ENCODE data around the gene ACOD1.
"Not testable (repeated sequence)": the region's sequence is repeated elsewhere in the genome, so short reads cannot be mapped to it uniquely, and the experiment has no call there.

Gene ACOD1

GRCh38 chr13:76950101-76950500 lies 1.8 kb downstream of the ACOD1 start:
- Histone ChIP-seq H3K27ac (ENCODE audit: low read depth, low read length) (no peak overlapping the region), H3K4me3 (ENCODE audit: low read depth, low read length) (no peak overlapping the region), H3K9ac (ENCODE audit: low read depth, low read length) (no peak overlapping the region), H3K36me3 (ENCODE audit: control insufficient read depth, insufficient read depth, low read length) (no peaks in the 10 kb centered on the region), H3K27me3 (ENCODE audit: control insufficient read depth, insufficient read depth, low read length) (no peaks in the 10 kb centered on the region), H3K9me3 (ENCODE audit: control insufficient read depth, insufficient read depth, low read length) (no peaks in the 10 kb centered on the region), H3K4me1 (ENCODE audit: control insufficient read depth, insufficient read depth, low read length) (no peaks in the 10 kb centered on the region)

DNA sequence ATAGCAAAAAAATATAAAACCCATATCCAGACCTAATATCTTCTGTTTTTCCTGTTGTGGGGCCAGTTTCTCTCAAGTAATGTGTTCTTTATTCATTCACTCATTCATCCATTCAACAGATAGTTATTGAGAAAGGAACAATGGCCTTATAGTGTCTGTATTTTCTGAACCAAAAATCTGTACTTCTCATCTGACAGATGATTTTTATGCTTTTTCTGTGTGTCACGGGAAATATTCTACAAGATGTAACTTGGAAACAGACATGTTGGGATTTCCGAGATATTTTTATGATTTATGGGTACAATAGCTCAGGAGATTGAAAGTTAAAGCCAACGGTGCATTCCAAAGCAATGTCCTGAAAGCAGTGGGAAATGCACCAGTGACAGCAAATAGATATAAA lies 5.7 kb downstream of the ACOD1 start:
- no peak overlapping the region for H3K4me3 ChIP-seq (ENCODE audit: low read depth, low read length)
- H3K36me3 ChIP-seq (ENCODE audit: control insufficient read depth, insufficient read depth, low read length), result no peaks in the 10 kb centered on the region
- H3K27me3 ChIP-seq (ENCODE audit: control insufficient read depth, insufficient read depth, low read length), result no peaks in the 10 kb centered on the region
- no peak overlapping the region for H3K9ac ChIP-seq (ENCODE audit: low read depth, low read length)
- H3K9me3 ChIP-seq (ENCODE audit: control insufficient read depth, insufficient read depth, low read length), result peaks cover 8% of the 10 kb centered on the region
- H3K27ac ChIP-seq (ENCODE audit: low read depth, low read length), result no peak overlapping the region
- no peaks in the 10 kb centered on the region for H3K4me1 ChIP-seq (ENCODE audit: control insufficient read depth, insufficient read depth, low read length)

DNA sequence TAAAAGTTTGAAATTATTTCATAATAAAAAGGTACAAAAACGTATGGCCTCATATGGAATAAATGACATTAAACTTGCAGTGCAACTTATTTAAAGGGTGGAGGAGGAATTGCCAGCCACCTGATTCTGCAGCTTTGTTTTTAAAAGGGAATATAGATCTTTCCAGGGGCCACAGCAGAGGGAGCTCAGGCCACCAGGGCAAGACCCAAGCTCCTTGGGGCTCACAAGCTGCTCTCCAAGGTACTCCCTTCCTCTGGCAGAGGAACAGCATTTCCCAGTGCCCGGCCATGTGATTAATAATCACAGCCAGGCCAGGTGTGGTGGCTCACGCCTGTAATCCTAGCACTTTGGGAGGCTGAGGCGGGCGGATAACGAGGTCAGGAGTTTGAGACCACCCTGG lies 6.2 kb downstream of the ACOD1 start:
- no peaks in the 10 kb centered on the region for H3K27me3 ChIP-seq (ENCODE audit: control insufficient read depth, insufficient read depth, low read length)
- H3K9me3 ChIP-seq (ENCODE audit: control insufficient read depth, insufficient read depth, low read length), result peaks cover 10% of the 10 kb centered on the region
- H3K9ac ChIP-seq (ENCODE audit: low read depth, low read length), result no peak overlapping the region
- no peaks in the 10 kb centered on the region for H3K4me1 ChIP-seq (ENCODE audit: control insufficient read depth, insufficient read depth, low read length)
- H3K27ac ChIP-seq (ENCODE audit: low read depth, low read length), result no peak overlapping the region
- H3K4me3 ChIP-seq (ENCODE audit: low read depth, low read length), result no peak overlapping the region
- H3K36me3 ChIP-seq (ENCODE audit: control insufficient read depth, insufficient read depth, low read length), result no peaks in the 10 kb centered on the region

GRCh38 chr13:76955193-76955592 lies 6.9 kb downstream of the ACOD1 start:
- H3K9me3 ChIP-seq (ENCODE audit: control insufficient read depth, insufficient read depth, low read length), result peaks cover 15% of the 10 kb centered on the region
- H3K36me3 ChIP-seq (ENCODE audit: control insufficient read depth, insufficient read depth, low read length), result no peaks in the 10 kb centered on the region
- no peak overlapping the region for H3K27ac ChIP-seq (ENCODE audit: low read depth, low read length)
- H3K4me3 ChIP-seq (ENCODE audit: low read depth, low read length), result no peak overlapping the region
- no peaks in the 10 kb centered on the region for H3K4me1 ChIP-seq (ENCODE audit: control insufficient read depth, insufficient read depth, low read length)
- H3K9ac ChIP-seq (ENCODE audit: low read depth, low read length), result no peak overlapping the region
- no peaks in the 10 kb centered on the region for H3K27me3 ChIP-seq (ENCODE audit: control insufficient read depth, insufficient read depth, low read length)

DNA sequence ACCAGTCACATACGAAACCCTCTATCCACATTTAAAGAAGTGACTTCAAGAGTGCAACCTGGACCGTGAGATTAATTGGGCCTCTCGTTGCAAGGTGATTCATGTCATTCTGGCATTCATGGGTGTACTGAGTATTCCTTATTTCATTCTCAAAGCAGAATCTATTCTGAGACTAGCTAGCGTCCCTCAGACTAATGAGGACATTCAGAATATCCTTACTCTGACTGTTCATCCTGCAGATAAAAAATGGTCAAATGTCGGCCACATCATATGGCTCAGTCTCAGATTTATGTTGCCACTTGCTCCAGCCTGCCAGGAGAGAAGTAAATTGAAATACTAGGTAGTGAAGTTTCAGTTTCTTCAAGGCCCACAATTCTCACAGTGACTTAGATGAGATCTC lies 7.3 kb downstream of the ACOD1 start:
- no peak overlapping the region for H3K9ac ChIP-seq (ENCODE audit: low read depth, low read length)
- H3K4me3 ChIP-seq (ENCODE audit: low read depth, low read length), result no peak overlapping the region
- no peaks in the 10 kb centered on the region for H3K27me3 ChIP-seq (ENCODE audit: control insufficient read depth, insufficient read depth, low read length)
- H3K27ac ChIP-seq (ENCODE audit: low read depth, low read length), result no peak overlapping the region
- peaks cover 18% of the 10 kb centered on the region for H3K9me3 ChIP-seq (ENCODE audit: control insufficient read depth, insufficient read depth, low read length)
- H3K4me1 ChIP-seq (ENCODE audit: control insufficient read depth, insufficient read depth, low read length), result no peaks in the 10 kb centered on the region
- H3K36me3 ChIP-seq (ENCODE audit: control insufficient read depth, insufficient read depth, low read length), result no peaks in the 10 kb centered on the region

GRCh38 chr13:76958841-76959432 lies 10.6 kb downstream of the ACOD1 start:
- no peaks in the 10 kb centered on the region for H3K27me3 ChIP-seq (ENCODE audit: control insufficient read depth, insufficient read depth, low read length)
- no peaks in the 10 kb centered on the region for H3K4me1 ChIP-seq (ENCODE audit: control insufficient read depth, insufficient read depth, low read length)
- peaks cover 29% of the 10 kb centered on the region for H3K9me3 ChIP-seq (ENCODE audit: control insufficient read depth, insufficient read depth, low read length)
- H3K36me3 ChIP-seq (ENCODE audit: control insufficient read depth, insufficient read depth, low read length), result no peaks in the 10 kb centered on the region
- no peak overlapping the region for H3K9ac ChIP-seq (ENCODE audit: low read depth, low read length)
- no peak overlapping the region for H3K4me3 ChIP-seq (ENCODE audit: low read depth, low read length)
- H3K27ac ChIP-seq (ENCODE audit: low read depth, low read length), result no peak overlapping the region

DNA sequence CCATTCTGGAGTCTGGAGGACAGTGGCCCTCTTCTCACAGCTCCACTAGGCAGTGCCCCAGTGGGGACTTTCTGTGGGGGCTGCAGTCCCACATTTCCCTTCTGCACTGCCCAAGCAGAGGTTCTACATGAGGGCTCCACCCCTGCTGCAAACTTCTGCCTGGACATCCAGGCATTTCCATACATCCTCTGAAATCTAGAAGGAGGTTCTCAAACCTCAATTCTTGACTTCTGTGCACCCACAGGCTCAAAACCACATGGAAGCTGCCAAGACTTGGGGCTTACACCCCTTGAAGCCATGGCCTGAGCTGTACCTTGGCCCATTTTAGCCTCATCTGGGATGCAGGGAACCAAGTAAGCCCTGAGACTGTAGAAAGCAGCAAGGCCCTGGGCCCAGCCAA lies 11.4 kb downstream of the ACOD1 start:
- H3K9me3 ChIP-seq (ENCODE audit: control insufficient read depth, insufficient read depth, low read length), result peaks cover 29% of the 10 kb centered on the region
- H3K4me1 ChIP-seq (ENCODE audit: control insufficient read depth, insufficient read depth, low read length); H3K27ac ChIP-seq (ENCODE audit: low read depth, low read length); H3K4me3 ChIP-seq (ENCODE audit: low read depth, low read length); H3K9ac ChIP-seq (ENCODE audit: low read depth, low read length); H3K27me3 ChIP-seq (ENCODE audit: control insufficient read depth, insufficient read depth, low read length); H3K36me3 ChIP-seq (ENCODE audit: control insufficient read depth, insufficient read depth, low read length): not testable (repeated sequence)

DNA sequence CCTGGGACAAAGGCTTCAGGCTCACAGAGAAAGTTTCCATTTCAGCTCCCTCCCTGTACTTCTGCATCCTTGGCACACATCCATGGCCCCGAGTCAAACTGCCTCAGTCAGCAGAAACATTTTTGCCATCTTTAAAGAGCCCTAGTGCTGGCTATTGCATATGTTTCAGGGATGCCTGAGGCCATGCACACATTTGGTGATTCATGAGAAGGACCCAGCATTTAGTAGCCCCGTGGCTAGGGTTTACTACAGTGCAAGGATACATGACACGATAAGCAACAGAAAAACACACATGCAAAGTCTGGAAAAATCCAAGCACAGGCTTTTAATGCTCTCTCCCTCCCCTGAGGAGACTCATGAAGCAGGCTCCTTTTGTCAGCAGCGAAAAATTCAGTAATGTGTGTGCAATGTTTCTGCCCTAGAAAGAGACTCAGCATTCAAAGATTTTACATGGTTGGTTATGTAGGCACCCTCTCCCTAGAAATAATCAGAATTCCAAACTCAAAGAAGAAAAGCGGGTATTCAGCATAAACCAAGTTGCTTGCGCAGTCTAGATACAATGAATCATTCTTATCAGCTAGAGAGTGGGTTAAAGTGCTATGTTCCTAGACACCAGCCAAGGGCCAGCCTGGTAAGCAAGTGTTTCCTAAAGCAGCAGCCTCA lies 17.6 kb downstream of the ACOD1 start:
- Histone ChIP-seq H3K27me3 (ENCODE audit: control insufficient read depth, insufficient read depth, low read length) (no peaks in the 10 kb centered on the region), H3K27ac (ENCODE audit: low read depth, low read length) (no peak overlapping the region), H3K9ac (ENCODE audit: low read depth, low read length) (no peak overlapping the region), H3K36me3 (ENCODE audit: control insufficient read depth, insufficient read depth, low read length) (no peaks in the 10 kb centered on the region), H3K4me3 (ENCODE audit: low read depth, low read length) (no peak overlapping the region), H3K9me3 (ENCODE audit: control insufficient read depth, insufficient read depth, low read length) (peaks cover 9% of the 10 kb centered on the region; the same call in 1 of the 2 replicates), H3K4me1 (ENCODE audit: control insufficient read depth, insufficient read depth, low read length) (no peaks in the 10 kb centered on the region)

DNA sequence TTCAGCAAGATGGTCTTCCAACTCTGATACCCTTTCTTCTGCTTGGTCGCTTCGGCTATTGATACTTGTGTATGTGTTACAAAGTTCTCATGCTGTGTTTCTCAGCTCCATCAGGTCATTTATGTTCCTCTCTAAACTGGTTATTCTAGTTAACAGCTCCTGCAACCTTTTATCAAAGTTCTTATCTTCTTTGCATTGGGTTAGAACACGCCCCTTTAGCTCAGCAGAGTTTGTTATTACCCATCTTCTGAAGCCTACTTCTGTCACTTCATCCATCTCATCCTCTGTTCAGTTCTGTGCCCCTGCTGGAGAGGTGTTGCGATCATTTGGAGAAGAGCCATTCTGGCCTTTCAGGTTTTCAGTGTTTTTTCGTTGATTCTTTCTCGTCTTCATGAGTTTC lies 18.7 kb downstream of the ACOD1 start:
- H3K4me3 ChIP-seq (ENCODE audit: low read depth, low read length), result no peak overlapping the region
- no peak overlapping the region for H3K9ac ChIP-seq (ENCODE audit: low read depth, low read length)
- H3K27me3 ChIP-seq (ENCODE audit: control insufficient read depth, insufficient read depth, low read length), result no peaks in the 10 kb centered on the region
- H3K36me3 ChIP-seq (ENCODE audit: control insufficient read depth, insufficient read depth, low read length), result no peaks in the 10 kb centered on the region
- no peak overlapping the region for H3K27ac ChIP-seq (ENCODE audit: low read depth, low read length)
- H3K9me3 ChIP-seq (ENCODE audit: control insufficient read depth, insufficient read depth, low read length), result no peaks in the 10 kb centered on the region
- no peaks in the 10 kb centered on the region for H3K4me1 ChIP-seq (ENCODE audit: control insufficient read depth, insufficient read depth, low read length)

GRCh38 chr13:76968041-76968440 lies 19.7 kb downstream of the ACOD1 start:
- H3K36me3 ChIP-seq (ENCODE audit: control insufficient read depth, insufficient read depth, low read length), result no peaks in the 10 kb centered on the region
- no peak overlapping the region for H3K9ac ChIP-seq (ENCODE audit: low read depth, low read length)
- no peaks in the 10 kb centered on the region for H3K4me1 ChIP-seq (ENCODE audit: control insufficient read depth, insufficient read depth, low read length)
- H3K9me3 ChIP-seq (ENCODE audit: control insufficient read depth, insufficient read depth, low read length), result no peaks in the 10 kb centered on the region
- no peaks in the 10 kb centered on the region for H3K27me3 ChIP-seq (ENCODE audit: control insufficient read depth, insufficient read depth, low read length)
- H3K27ac ChIP-seq (ENCODE audit: low read depth, low read length), result no peak overlapping the region
- H3K4me3 ChIP-seq (ENCODE audit: low read depth, low read length), result no peak overlapping the region

DNA sequence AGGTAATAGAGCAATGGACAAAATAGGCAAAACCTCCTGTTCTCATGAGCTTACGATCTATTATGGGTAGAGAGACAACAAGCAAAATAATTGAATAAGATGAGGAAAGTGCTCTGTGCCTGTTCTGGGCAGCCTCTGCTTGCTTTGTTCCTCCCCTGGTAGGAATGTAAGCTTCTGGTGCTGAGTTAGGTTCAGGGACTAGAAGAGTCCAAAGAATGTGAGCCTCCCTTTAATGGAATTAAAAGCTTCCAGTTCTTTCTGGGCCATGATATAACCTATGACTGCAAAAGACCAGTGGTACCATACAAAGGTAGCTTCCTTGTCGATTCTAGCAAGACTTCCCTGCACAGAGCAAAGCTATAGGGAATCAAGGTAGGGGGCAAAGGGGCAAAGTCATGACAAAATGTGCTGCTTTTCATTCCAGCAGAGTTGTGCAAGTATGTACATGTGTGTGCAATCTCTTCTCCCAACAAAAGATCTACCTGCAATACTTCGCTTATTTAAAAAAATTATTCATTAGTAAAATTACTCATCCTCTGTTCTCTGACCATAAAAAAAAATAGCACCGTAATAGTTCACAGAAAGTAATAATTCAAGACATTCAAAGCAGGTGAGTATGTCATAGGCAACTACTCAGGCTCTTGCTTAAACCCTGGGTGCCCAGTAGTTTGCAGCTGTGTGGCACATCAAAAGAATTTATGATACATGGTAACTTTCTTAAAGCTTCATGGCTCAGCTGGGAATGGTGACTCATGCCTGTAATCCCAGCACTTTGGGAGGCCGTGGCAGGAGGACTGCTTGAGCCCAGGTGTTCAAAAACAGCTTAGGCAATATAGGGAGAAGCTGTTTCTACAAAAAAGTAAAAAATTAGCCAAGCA lies 21.4 kb downstream of the ACOD1 start:
- Histone ChIP-seq H3K9ac (ENCODE audit: low read depth, low read length) (no peak overlapping the region), H3K4me3 (ENCODE audit: low read depth, low read length) (no peak overlapping the region), H3K27me3 (ENCODE audit: control insufficient read depth, insufficient read depth, low read length) (no peaks in the 10 kb centered on the region), H3K36me3 (ENCODE audit: control insufficient read depth, insufficient read depth, low read length) (no peaks in the 10 kb centered on the region), H3K9me3 (ENCODE audit: control insufficient read depth, insufficient read depth, low read length) (no peaks in the 10 kb centered on the region), H3K4me1 (ENCODE audit: control insufficient read depth, insufficient read depth, low read length) (no peaks in the 10 kb centered on the region; the same call in 1 of the 2 replicates), H3K27ac (ENCODE audit: low read depth, low read length) (no peak overlapping the region)
